HepG2 (cell line): ENCODE data around the gene LZTS2. TPM values are rescaled to one million over a fixed set of nuclear protein-coding genes. Genes with fewer than 3 reads are reported as not detected.

ENCODE experiments used
- ATAC-seq: fragments of 200-7000 bp; cut with Tn5 transposase; 3 replicates; pipeline ENCODE4 v1.9.1; 2020; ENCODE audit warnings: mild to moderate bottlenecking, moderate library complexity
- BruUV-seq: library from RNA; stranded (reverse); fragments of 400-500 nt; replicated peaks from 2 replicates; lab custom pipeline; 2021; lab: Mats Ljungman, UMichigan
- CTCF ChIA-PET: fragments of 300-600 bp; formaldehyde crosslinking; extraction: SDS; loops from one replicate; lab custom pipeline; 2021; ENCODE audit warnings: low total read pairs, inconsistent platforms, low intra/inter-chr PET ratio; lab: Yijun Ruan, JAX
- POLR2A ChIA-PET: fragments of 350-600 bp; sonication (Branson Sonifier 250); formaldehyde crosslinking; loops from one replicate; lab custom pipeline; 2020; ENCODE audit warnings: antibody characterized with exemption, inconsistent platforms; lab: Yijun Ruan, JAX
- DNase-seq: peaks from one replicate; pipeline ENCODE4 v3.0.0-alpha.2; 2015; ENCODE audit warnings: low spot score
- FAIRE-seq: peaks from 3 replicates; lab custom pipeline; 2011; peaks lifted over from hg19 to GRCh38; lab: Jason Lieb, UNC
- H2AFZ ChIP-seq: one replicate; pipeline ENCODE4 v1.6.1; 2011; ENCODE audit warnings: low read length, inconsistent platforms
- H3K27ac ChIP-seq: fragments of 300-600 bp; 3 replicates; pipeline ENCODE4 v1.8.0; 2011; ENCODE audit warnings: mixed run types, mild to moderate bottlenecking, mixed read lengths, low read length, inconsistent platforms; ENCODE audit not compliant: insufficient read depth; ENCODE audit errors: extremely low read length
- H3K27me3 ChIP-seq, 2 experiments: fragments of 200-600 bp in 1 of 2; 2 replicates in 1 of 2; 3 replicates in 1 of 2; pipeline versions ENCODE4 v1.6.0 to v1.8.0; 2011; ENCODE audit warnings: low read length in 2 of 2, mild to moderate bottlenecking in 2 of 2, moderate library complexity in 2 of 2, inconsistent platforms in 1 of 2; ENCODE audit not compliant: insufficient read depth in 2 of 2, control insufficient read depth in 1 of 2
- H3K36me3 ChIP-seq, 2 experiments: fragments of 200-600 bp in 1 of 2; replicated peaks in 1 of 2; 2 replicates in 1 of 2; 3 replicates in 1 of 2; pipeline versions ENCODE4 v1.5.1 to v1.8.0; 2011; ENCODE audit warnings: low read length in 2 of 2, inconsistent platforms in 1 of 2; ENCODE audit not compliant: insufficient read depth in 2 of 2, control insufficient read depth in 1 of 2
- H3K4me1 ChIP-seq: 2 replicates; pipeline ENCODE4 v1.5.1; 2012; ENCODE audit warnings: low read length, inconsistent platforms; ENCODE audit not compliant: insufficient read depth
- H3K4me2 ChIP-seq: 2 replicates; pipeline ENCODE4 v1.6.0; 2011; ENCODE audit warnings: low read depth, low read length, inconsistent platforms
- H3K4me3 ChIP-seq, 3 experiments: fragments of 200-600 bp in 1 of 3; sonication (generic), shearing (Covaris generic) in 1 of 3; replicated peaks in 1 of 3; 2 replicates each; pipeline ENCODE4 v1.5.1; 2011 to 2016; ENCODE audit warnings: low read length in 3 of 3, inconsistent platforms in 2 of 3, low read depth in 2 of 3, mild to moderate bottlenecking in 2 of 3, control low read depth in 1 of 3, mixed read lengths in 1 of 3; ENCODE audit not compliant: insufficient read depth in 1 of 3
- H3K79me2 ChIP-seq: one replicate; pipeline ENCODE4 v1.6.1; 2011; ENCODE audit warnings: low read length, inconsistent platforms; ENCODE audit not compliant: insufficient read depth
- H3K9ac ChIP-seq: 2 replicates; pipeline ENCODE4 v1.6.0; 2011; ENCODE audit warnings: mild to moderate bottlenecking, low read depth, low read length, inconsistent platforms; ENCODE audit not compliant: insufficient read depth
- H3K9me3 ChIP-seq: 2 replicates; pipeline ENCODE4 v1.5.1; 2012; ENCODE audit warnings: mild to moderate bottlenecking, low read length
- H4K20me1 ChIP-seq: 2 replicates; pipeline ENCODE4 v1.6.0; 2011; ENCODE audit warnings: inconsistent platforms, mild to moderate bottlenecking, low read length, moderate library complexity; ENCODE audit not compliant: insufficient read depth
- CCAR2 ChIP-seq: fragments of 200-400 bp; formaldehyde crosslinking; optimal IDR thresholded peaks from 2 replicates; pipeline ENCODE3; 2018; ENCODE audit warnings: low read depth, mild to moderate bottlenecking, low read length, moderate library complexity
- HOXA3 ChIP-seq: sonication (generic); formaldehyde crosslinking; IDR thresholded peaks from 2 replicates; pipeline ENCODE4 v1.5.0; 2020; ENCODE audit warnings: missing genetic modification reagents
- KMT2A ChIP-seq: sonication (generic); formaldehyde crosslinking; IDR thresholded peaks from 2 replicates; pipeline ENCODE4 v1.4.0; 2020; ENCODE audit warnings: missing genetic modification reagents
- NCOA2 ChIP-seq: sonication (generic); formaldehyde crosslinking; IDR thresholded peaks from 2 replicates; pipeline ENCODE4 v1.8.0; 2022; ENCODE audit warnings: inconsistent platforms
- PAF1 ChIP-seq: IDR thresholded peaks from 2 replicates; pipeline ENCODE4 v1.6.1; 2016; ENCODE audit warnings: missing genetic modification reagents, missing compliant biosample characterization
- PCBP2 ChIP-seq: fragments of 200-400 bp; formaldehyde crosslinking; optimal IDR thresholded peaks from 2 replicates; pipeline ENCODE3; 2018; ENCODE audit warnings: low read length, low read depth; ENCODE audit not compliant: poor library complexity, severe bottlenecking
- PHF21A ChIP-seq: sonication (generic); formaldehyde crosslinking; IDR thresholded peaks from 2 replicates; pipeline ENCODE4 v1.5.0; 2020; ENCODE audit warnings: mild to moderate bottlenecking, missing genetic modification reagents
- POLR2AphosphoS5 ChIP-seq: IDR thresholded peaks from 2 replicates; pipeline ENCODE4 v1.6.1; 2012; ENCODE audit warnings: low read depth, low read length
- ZNF335 ChIP-seq: sonication (generic); formaldehyde crosslinking; IDR thresholded peaks from 2 replicates; pipeline ENCODE4 v1.4.0; 2020; ENCODE audit warnings: missing genetic modification reagents
- ZNF350 ChIP-seq: sonication (generic); formaldehyde crosslinking; IDR thresholded peaks from 2 replicates; pipeline ENCODE4 v1.4.0; 2020; ENCODE audit warnings: mild to moderate bottlenecking, low read depth, missing genetic modification reagents, borderline replicate concordance
- ZNF407 ChIP-seq: sonication (generic); formaldehyde crosslinking; IDR thresholded peaks from one replicate; pipeline ENCODE4 v1.5.1; 2020; ENCODE audit warnings: mild to moderate bottlenecking, missing genetic modification reagents; ENCODE audit errors: not compliant biosample characterization
- ZNF501 ChIP-seq: sonication (generic); formaldehyde crosslinking; IDR thresholded peaks from 2 replicates; pipeline ENCODE4 v1.5.1; 2020; ENCODE audit warnings: mild to moderate bottlenecking, moderate library complexity, missing genetic modification reagents
- WGBS: methylation state at CpG from one replicate; pipeline ENCODE4 v1.1.6; 2017; ENCODE audit warnings: low lambda C conversion rate; 5-methylcytosine and 5-hydroxymethylcytosine counted together
- in situ Hi-C: cut with HindIII; loops from 2 replicates; pipeline ENCODE4 v1.10.0; 2017; ENCODE audit warnings: low pct_unique_long_range_greater_than_20kb; ENCODE audit not compliant: extremely low pct_ligation_motif_present
- intact Hi-C: fragments of 100-400 bp; cut with micrococcal nuclease; formaldehyde crosslinking; loops from one replicate; pipeline ENCODE4 v1.10.0; 2022; ENCODE audit not compliant: unreplicated experiment
- polyA plus RNA-seq, 8 experiments: library from polyadenylated mRNA; depleted of rRNA in 3 of 8; stranded (reverse) in 7 of 8; unstranded in 1 of 8; fragments of >200 nt; fragmentation: Illumina TruSeq in 4 of 8; extraction: Trizol in 4 of 8; gene quantifications; 2 replicates each; pipeline versions ENCODE4 v1.2.1 to v1.2.3, GENCODE V29; 2011 to 2016; ENCODE audit warnings: low read depth in 4 of 8, missing spikeins in 1 of 8, mixed read lengths in 1 of 8; ENCODE audit not compliant: insufficient read depth in 1 of 8
- total RNA-seq, 5 experiments: library from RNA; depleted of rRNA; stranded (reverse); fragments of >200 nt; fragmentation: Illumina TruSeq; extraction: Trizol; gene quantifications; 2 replicates each; pipeline ENCODE4 v1.2.3, GENCODE V29; 2016; ENCODE audit warnings: low read depth in 1 of 5
- TF ChIP-seq, protein P1 (sequence below): sonication (generic); formaldehyde crosslinking; IDR thresholded peaks from 2 replicates; pipeline ENCODE4 v1.8.1; 2022; ENCODE audit warnings: low read depth, mild to moderate bottlenecking, missing genetic modification reagents

Gene LZTS2
- total and polyA plus RNA-seq, 2 of the 13 experiments (the other 11 are each of a cell fraction or from before 2014, with no cell fraction given) = 43.6 to 65.6 TPM

DNA sequence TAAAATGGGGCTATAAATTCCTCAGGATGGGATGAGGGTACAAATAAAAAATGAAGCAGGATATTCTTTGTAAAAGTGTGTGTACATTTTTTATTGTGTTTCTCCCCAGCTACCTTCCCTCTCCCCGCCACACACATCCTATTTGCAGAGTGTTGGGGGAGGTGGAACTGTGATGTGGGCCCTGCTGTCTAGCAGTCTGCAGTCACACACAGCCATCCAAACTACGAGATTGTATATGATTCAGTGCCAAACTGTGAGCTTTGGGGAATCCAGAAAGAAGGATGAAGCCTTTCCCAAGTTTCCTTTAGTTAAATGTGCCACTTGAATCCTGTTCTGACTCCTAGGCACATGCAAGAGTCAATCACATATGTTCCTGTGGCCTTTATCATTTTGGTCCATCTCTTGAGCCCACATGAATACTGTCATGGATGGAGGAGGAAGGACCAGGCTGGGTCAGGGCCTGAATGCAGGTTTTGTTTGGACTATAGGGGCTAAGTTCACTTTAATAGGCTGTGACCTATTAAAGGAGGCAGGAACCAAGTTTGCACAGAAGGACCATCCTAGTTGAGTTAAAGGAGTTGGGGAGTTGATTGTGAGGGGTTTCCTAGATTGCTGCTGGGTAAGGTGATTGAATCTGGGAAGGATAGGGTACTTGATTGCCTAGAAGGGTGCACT, 31.4 kb upstream of the LZTS2 start:
- 94% methylated on average over 2 of the region's 2 CpGs for WGBS
- Histone ChIP-seq H3K36me3 (peaks cover 5 to 11% of the 10 kb centered on the region in 2 experiments; a peak in 4 of 5 replicates), H3K9me3 (no peaks in the 10 kb centered on the region), H3K79me2 (peaks cover 33% of the 10 kb centered on the region), H3K27ac (peak overlapping the region; percentile 74), H3K9ac (peak overlapping the region; percentile 71), H3K4me1 (peaks cover 88% of the 10 kb centered on the region), H3K4me3 (peak overlapping the region; percentile 68 to 96 (median 94); a peak in 5 of 6 replicates), H2AFZ (no peak overlapping the region), H3K27me3 (no peaks in the 10 kb centered on the region; a peak in 1 of 5 replicates), H4K20me1 (no peaks in the 10 kb centered on the region; the same call in 1 of the 2 replicates), H3K4me2 (peak overlapping the region; percentile 99)
- in situ Hi-C loops (no loop called here), intact Hi-C loops (no loop called here)
- CTCF ChIA-PET = interaction anchor here (0.9 to 1.5 kb wide), 4 partner anchors 17 to 46 kb away, joined by 3 to 8 read pairs (median 4); no protein-coding TSS in a partner anchor
- POLR2A ChIA-PET = interaction anchor here (12.6 kb wide), 1 partner anchor 23 kb away, joined by 277 read pairs; the partner anchor contains the start of genes LZTS2, MRPL43 and TWNK
- no peak for ATAC-seq
- no peak for FAIRE-seq
- no TSS peak for BruUV-seq
- no peak for DNase-seq
- TF ChIP-seq ZNF407 (CRISPR knock-in tag) (no peak), ZNF501 (CRISPR knock-in tag) (peak; percentile 36; the same call in 1 of the 2 replicates), PHF21A (CRISPR knock-in tag) (0 out of 2 replicates have a peak, but pooled peaks have one; percentile 27), ZNF350 (CRISPR knock-in tag) (no peak), HOXA3 (CRISPR knock-in tag) (no peak), POLR2AphosphoS5 (peak; percentile 47; the same call in 1 of the 2 replicates), KMT2A (CRISPR knock-in tag) (no peak), ZNF335 (CRISPR knock-in tag) (no peak), CCAR2 (peak; percentile 40), NCOA2 (0 out of 2 replicates have a peak, but pooled peaks have one; percentile 10), PAF1 (CRISPR knock-in tag) (no peak; the same call in 1 of the 2 replicates), PCBP2 (no peak)
- TF ChIP-seq, protein P1, sequence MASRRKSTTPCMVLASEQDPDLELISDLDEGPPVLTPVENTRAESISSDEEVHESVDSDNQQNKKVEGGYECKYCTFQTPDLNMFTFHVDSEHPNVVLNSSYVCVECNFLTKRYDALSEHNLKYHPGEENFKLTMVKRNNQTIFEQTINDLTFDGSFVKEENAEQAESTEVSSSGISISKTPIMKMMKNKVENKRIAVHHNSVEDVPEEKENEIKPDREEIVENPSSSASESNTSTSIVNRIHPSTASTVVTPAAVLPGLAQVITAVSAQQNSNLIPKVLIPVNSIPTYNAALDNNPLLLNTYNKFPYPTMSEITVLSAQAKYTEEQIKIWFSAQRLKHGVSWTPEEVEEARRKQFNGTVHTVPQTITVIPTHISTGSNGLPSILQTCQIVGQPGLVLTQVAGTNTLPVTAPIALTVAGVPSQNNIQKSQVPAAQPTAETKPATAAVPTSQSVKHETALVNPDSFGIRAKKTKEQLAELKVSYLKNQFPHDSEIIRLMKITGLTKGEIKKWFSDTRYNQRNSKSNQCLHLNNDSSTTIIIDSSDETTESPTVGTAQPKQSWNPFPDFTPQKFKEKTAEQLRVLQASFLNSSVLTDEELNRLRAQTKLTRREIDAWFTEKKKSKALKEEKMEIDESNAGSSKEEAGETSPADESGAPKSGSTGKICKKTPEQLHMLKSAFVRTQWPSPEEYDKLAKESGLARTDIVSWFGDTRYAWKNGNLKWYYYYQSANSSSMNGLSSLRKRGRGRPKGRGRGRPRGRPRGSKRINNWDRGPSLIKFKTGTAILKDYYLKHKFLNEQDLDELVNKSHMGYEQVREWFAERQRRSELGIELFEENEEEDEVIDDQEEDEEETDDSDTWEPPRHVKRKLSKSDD (CRISPR knock-in tag) = no peak
